Measurements from ENCODE around the gene COL2A1. TPM values are rescaled to one million over a fixed set of nuclear protein-coding genes. Genes with fewer than 3 reads are reported as not detected.

Gene COL2A1
- total RNA-seq, 4 donors from 2014 or later, result 0.12 to 0.56 TPM; not detected in 2

DNA sequence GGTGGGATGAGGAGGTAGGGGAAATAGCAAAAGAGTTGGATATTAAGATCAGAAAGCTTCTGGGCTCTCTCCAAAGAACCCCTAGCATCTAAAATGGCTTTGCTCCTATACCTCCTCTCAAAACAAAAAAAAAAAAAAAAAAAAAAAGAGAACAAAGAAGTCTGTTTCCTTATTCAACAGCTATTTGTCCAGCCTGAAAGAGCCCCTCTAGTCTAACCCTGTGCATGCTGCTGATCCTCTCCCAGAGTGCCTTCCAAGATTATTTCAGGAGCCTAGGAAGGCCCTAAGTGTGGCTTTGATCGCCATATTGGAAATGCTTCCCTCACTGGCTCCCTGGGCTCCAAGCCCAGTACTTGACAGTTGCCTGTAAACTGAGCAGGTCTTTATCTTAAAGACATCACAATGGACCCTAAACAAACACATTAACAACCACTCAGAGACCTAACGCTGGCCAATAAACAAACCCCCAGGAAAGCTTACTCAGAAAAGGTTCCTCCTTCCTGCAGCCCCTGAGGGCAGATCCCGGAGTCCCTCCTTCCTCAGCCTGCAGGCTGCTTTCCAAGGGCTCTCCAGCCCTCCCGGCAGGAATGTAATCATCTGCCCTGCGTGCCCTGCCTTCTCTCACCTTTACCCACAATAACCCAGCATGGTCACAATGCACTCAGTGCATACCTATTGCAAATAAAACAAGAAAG lies 17.4 kb upstream of the COL2A1 start:
- TF ChIP-seq, protein P1, sequence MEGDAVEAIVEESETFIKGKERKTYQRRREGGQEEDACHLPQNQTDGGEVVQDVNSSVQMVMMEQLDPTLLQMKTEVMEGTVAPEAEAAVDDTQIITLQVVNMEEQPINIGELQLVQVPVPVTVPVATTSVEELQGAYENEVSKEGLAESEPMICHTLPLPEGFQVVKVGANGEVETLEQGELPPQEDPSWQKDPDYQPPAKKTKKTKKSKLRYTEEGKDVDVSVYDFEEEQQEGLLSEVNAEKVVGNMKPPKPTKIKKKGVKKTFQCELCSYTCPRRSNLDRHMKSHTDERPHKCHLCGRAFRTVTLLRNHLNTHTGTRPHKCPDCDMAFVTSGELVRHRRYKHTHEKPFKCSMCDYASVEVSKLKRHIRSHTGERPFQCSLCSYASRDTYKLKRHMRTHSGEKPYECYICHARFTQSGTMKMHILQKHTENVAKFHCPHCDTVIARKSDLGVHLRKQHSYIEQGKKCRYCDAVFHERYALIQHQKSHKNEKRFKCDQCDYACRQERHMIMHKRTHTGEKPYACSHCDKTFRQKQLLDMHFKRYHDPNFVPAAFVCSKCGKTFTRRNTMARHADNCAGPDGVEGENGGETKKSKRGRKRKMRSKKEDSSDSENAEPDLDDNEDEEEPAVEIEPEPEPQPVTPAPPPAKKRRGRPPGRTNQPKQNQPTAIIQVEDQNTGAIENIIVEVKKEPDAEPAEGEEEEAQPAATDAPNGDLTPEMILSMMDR (IDR thresholded peaks at IDR 0.05), result no peak
- ATAC-seq (ENCODE audit: low FRiP score) (no peak), DNase-seq (ENCODE audit: low spot score) (no peak)

DNA sequence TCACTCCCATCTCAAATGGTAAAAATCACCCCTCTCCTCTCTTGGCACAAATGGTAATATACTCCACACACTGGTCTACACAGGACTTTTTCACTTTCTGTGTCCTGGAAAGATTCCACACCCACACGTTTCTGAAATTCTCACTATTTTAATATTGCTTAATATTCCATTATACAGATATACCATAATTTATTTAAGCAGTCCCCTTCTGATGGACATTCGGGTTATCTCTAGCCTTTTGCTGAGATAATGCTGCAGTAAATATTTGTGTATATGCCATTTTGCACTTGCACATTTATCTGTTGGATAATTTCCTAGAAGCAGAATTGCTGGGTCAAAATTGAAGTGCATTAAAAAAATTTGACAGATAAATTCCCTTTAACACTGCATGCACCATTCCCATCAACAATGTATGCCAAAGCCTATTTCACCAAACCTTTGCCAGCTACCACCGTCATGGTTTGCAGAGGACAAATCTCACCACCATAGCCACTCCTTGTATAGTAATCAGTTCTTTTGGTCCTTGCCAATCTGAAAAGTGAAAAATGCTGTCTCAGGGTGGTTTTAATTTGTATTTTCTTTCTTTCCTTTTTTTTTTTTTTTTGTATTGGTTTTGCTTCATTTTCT lies 15.5 kb upstream of the COL2A1 start:
- DNase-seq (ENCODE audit: low spot score) (no peak), ATAC-seq (ENCODE audit: low FRiP score) (no peak)
- TF ChIP-seq, protein P1 (IDR thresholded peaks at IDR 0.05), result no peak

DNA sequence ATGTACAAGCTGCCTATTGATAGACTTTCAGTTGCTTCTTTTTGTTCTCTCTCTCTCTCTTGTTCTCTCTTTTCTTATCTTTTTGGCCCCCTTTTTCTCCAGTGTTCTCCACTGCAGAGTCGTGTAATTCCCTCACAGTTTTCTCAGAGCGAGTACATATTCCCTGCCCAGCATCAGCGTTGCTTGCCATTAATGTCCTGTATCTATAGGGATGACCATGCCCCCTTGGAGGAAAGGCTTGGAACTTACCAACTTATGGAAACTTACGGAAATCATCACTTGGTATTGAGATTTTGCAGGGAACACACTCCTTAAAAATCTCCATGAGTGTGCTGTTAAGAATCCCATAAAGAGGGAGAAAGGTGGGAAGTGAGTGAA lies 14.3 kb upstream of the COL2A1 start:
- TF ChIP-seq, protein P1 (IDR thresholded peaks at IDR 0.05), result no peak
- DNase-seq (ENCODE audit: low spot score) (no peak), ATAC-seq (ENCODE audit: low FRiP score) (no peak)

DNA sequence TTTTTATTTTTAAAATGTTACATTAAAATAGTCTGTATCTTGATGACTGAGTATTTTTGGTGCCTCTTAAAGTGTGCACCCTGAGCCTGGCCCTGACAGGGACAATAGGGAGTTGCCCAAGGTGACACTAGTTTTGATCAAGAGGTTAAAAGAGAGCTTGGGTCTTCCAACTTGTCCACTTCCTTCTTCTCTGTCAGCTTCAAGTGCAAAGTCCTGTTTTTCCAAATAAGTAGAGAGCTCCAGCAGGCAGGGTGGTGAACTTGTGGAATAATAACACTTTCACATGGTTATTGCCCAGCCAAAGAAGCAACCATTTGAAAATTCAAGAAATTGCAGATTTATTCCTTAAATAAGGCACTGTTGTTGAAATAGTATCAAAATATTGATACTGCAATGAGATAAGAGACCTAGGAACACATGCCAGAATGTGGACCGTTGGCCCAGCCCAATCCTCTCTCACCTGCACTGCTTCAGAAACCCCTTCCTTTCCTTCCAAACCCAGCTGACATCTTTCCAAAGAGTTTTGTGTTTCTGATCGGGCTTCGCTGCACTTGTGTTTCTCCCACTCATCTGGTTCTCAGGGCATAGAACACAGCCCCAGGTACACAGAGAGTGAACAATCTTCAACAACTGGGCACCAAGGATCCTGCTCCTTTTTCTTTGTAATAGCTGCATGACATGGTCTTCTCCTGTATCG lies 13.8 kb upstream of the COL2A1 start:
- TF ChIP-seq, protein P1 (IDR thresholded peaks at IDR 0.05), result no peak
- no peak for ATAC-seq (ENCODE audit: low FRiP score)

DNA sequence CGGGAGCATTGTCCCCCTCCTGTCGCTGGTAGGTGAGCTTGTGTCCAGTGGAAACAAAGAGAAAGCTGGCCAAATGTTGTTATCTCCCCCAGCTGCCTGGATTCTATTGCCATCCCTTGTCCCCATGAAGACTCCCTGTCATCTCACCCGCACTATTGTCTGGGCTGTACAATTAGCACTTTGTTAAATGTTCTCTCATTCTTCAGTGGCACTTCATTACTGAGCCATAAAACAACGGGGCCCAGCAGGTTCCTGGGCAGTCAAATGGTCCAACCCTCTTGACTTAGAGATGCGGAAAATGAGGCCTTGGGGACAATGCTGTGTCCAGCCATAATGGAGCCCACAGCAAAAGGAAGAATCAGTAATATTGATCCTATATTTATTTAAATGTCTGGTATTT lies 13.2 kb upstream of the COL2A1 start:
- ATAC-seq (ENCODE audit: low FRiP score), result no peak
- TF ChIP-seq, protein P1 (IDR thresholded peaks at IDR 0.05), result no peak
- DNase-seq (ENCODE audit: low spot score), result no peak

More for the DNA sequence above, 13.8 kb upstream of the COL2A1 start:
- no peak for DNase-seq (ENCODE audit: low spot score)

DNA sequence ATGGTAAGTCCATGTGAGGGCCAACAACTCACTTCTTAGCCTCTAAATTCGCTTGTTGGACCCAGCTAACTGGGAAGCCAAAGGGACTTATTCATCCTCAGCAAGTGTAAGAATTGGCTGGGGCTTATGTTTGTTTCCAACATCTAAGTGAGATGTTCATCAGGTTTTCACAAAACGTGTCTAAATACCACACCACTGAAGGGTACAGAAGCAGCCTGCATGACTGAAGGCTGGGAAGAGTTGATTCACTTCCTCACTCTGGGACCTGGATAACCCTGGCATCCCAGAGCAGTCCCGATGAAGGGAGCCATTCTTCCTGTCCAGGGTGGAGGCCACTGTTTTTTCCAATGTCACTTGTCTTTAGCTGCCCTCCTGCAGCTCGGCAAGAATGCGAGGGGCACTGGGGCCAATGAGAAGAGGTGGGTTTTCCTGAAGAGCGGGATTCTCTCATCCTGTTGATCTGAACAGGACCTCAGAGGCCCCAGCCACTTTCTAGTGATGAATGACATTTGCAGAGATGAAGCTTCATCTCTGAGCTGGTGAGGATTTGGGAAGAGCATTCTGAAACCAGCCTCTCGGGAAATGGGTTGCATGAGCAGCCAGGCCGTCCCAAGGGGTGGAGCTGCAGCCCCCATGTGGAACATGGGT lies 12.2 kb upstream of the COL2A1 start:
- DNase-seq (ENCODE audit: low spot score), result no peak
- TF ChIP-seq, protein P1 (IDR thresholded peaks at IDR 0.05), result no peak
- ATAC-seq (ENCODE audit: low FRiP score), result no peak

Measured in omental fat pad (tissue), 4 donors.